Loucy (cell line): ENCODE measurements around the gene TEAD1.

Source experiments
- CTCF ChIP-seq: fragments of 200-600 bp; sonication (generic); conservative IDR thresholded peaks from 2 replicates; pipeline ENCODE4 v1.5.1; 2014; ENCODE audit warnings: mild to moderate bottlenecking, antibody characterized with exemption, low read length
- EZH2phosphoT487 ChIP-seq: fragments of 200-600 bp; IDR thresholded peaks from 2 replicates; pipeline ENCODE4 v1.6.1; 2018; ENCODE audit warnings: antibody characterized with exemption, mild to moderate bottlenecking, moderate library complexity, borderline replicate concordance

GRCh38 chr11:12733091-12733490 is 58.9 kb downstream of the TEAD1 start:
- TF ChIP-seq CTCF (no peak), EZH2phosphoT487 (no peak)
